Hepatocyte (in vitro differentiated cells): ENCODE measurements around the gene ZNF831. TPM values are rescaled to one million over a fixed set of nuclear protein-coding genes. Genes with fewer than 3 reads are reported as not detected.

Experiments used
- DNase-seq: peaks from one replicate; pipeline ENCODE4 v3.0.0-alpha.2; 2016; ENCODE audit warnings: low spot score
- H2AFZ ChIP-seq: fragments of 200-600 bp; sonication (generic); 2 replicates; pipeline ENCODE4 v1.6.0; 2016; ENCODE audit warnings: antibody characterized with exemption, mild to moderate bottlenecking
- H3K27ac ChIP-seq: fragments of 200-600 bp; sonication (generic); 2 replicates; pipeline ENCODE4 v1.5.1; 2016; ENCODE audit warnings: mild to moderate bottlenecking
- H3K27me3 ChIP-seq: fragments of 200-600 bp; sonication (generic); 2 replicates; pipeline ENCODE4 v1.6.1; 2016
- H3K36me3 ChIP-seq: fragments of 200-600 bp; sonication (generic); replicated peaks from 2 replicates; pipeline ENCODE4 v1.5.1; 2016; ENCODE audit warnings: low read depth; ENCODE audit not compliant: insufficient read depth
- H3K4me1 ChIP-seq: fragments of 200-600 bp; sonication (generic); 2 replicates; pipeline ENCODE4 v1.5.1; 2016; ENCODE audit warnings: mild to moderate bottlenecking, moderate library complexity; ENCODE audit not compliant: insufficient read depth
- H3K4me2 ChIP-seq: fragments of 200-600 bp; sonication (generic); 2 replicates; pipeline ENCODE4 v1.6.0; 2016
- H3K4me3 ChIP-seq: fragments of 200-600 bp; sonication (generic); 2 replicates; pipeline ENCODE4 v1.5.1; 2016; ENCODE audit warnings: mild to moderate bottlenecking
- H3K79me2 ChIP-seq: fragments of 200-600 bp; sonication (generic); 2 replicates; pipeline ENCODE4 v1.6.0; 2017; ENCODE audit warnings: mild to moderate bottlenecking
- H3K9me2 ChIP-seq: fragments of 200-600 bp; sonication (generic); replicated peaks from 2 replicates; pipeline ENCODE4 v1.6.0; 2017; ENCODE audit warnings: mild to moderate bottlenecking; ENCODE audit not compliant: insufficient read depth
- H3K9me3 ChIP-seq: fragments of 200-600 bp; sonication (generic); 2 replicates; pipeline ENCODE4 v1.5.1; 2016; ENCODE audit warnings: low read depth, mild to moderate bottlenecking
- H4K20me1 ChIP-seq: fragments of 200-600 bp; sonication (generic); 2 replicates; pipeline ENCODE4 v1.6.0; 2016; ENCODE audit warnings: mild to moderate bottlenecking; ENCODE audit not compliant: insufficient read depth, poor library complexity, severe bottlenecking
- EZH2 ChIP-seq: fragments of 200-600 bp; sonication (generic); IDR thresholded peaks from 2 replicates; pipeline ENCODE4 v1.6.1; 2016; ENCODE audit warnings: antibody characterized with exemption, mild to moderate bottlenecking, borderline replicate concordance
- EZH2phosphoT487 ChIP-seq: fragments of 200-600 bp; sonication (generic); IDR thresholded peaks from one replicate; pipeline ENCODE4 v1.6.1; 2018; ENCODE audit warnings: antibody characterized with exemption, mild to moderate bottlenecking, low read depth, moderate library complexity; ENCODE audit not compliant: unreplicated experiment, severe bottlenecking
- WGBS: methylation state at CpG from one replicate; pipeline ENCODE4 v1.1.6; 2016; ENCODE audit warnings: low lambda C conversion rate; ENCODE audit errors: missing lambda C conversion rate; 5-methylcytosine and 5-hydroxymethylcytosine counted together
- polyA plus RNA-seq: library from polyadenylated mRNA; unstranded; fragments of >200 nt; fragmentation: Nextera tagmentation; extraction: Ambion mirVana; gene quantifications from 2 replicates; pipeline ENCODE4 v1.2.1, GENCODE V29; 2016
- total RNA-seq: library from RNA; depleted of rRNA; stranded (reverse); fragments of >200 nt; gene quantifications from 2 replicates; pipeline ENCODE4 v1.2.3, GENCODE V29; 2014
- TF ChIP-seq, protein P1 (sequence below): fragments of 200-600 bp; sonication (generic); IDR thresholded peaks from 2 replicates; pipeline ENCODE4 v1.5.1; 2016; ENCODE audit warnings: antibody characterized with exemption, mild to moderate bottlenecking; ENCODE audit not compliant: poor library complexity

The ZNF831 gene
- total and polyA plus RNA-seq, 2 experiments from 2014 or later: not detected

DNA sequence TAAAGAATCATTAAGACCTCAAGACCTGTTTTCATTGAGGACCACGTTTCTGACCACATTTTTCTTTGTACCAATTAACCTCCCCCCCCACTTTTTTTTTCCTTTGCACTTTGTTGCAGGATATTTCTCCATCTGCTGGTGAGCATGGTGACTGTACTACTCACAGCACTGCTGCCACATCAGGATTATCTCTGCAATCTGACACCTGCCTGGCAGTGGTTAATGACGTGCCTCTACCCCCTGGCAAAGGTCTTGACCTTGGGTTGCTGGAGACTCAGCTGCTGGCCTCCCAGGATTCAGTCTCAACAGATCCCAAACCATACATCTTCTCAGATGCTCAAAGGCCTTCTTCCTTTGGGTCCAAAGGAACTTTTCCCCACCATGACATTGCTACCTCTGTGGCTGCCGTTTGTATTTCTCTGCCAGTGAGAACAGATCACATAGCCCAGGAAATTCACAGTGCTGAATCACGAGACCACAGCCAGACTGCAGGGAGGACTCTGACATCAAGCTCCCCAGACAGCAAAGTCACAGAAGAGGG, 90.2 kb downstream of the ZNF831 start:
- H3K36me3 ChIP-seq: no peaks in the 10 kb centered on the region
- no peak overlapping the region for H2AFZ ChIP-seq
- TF ChIP-seq, protein P1, sequence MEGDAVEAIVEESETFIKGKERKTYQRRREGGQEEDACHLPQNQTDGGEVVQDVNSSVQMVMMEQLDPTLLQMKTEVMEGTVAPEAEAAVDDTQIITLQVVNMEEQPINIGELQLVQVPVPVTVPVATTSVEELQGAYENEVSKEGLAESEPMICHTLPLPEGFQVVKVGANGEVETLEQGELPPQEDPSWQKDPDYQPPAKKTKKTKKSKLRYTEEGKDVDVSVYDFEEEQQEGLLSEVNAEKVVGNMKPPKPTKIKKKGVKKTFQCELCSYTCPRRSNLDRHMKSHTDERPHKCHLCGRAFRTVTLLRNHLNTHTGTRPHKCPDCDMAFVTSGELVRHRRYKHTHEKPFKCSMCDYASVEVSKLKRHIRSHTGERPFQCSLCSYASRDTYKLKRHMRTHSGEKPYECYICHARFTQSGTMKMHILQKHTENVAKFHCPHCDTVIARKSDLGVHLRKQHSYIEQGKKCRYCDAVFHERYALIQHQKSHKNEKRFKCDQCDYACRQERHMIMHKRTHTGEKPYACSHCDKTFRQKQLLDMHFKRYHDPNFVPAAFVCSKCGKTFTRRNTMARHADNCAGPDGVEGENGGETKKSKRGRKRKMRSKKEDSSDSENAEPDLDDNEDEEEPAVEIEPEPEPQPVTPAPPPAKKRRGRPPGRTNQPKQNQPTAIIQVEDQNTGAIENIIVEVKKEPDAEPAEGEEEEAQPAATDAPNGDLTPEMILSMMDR: no peak
- no peak for TF ChIP-seq EZH2
- TF ChIP-seq EZH2phosphoT487: no peak
- no peak for DNase-seq
- H3K4me3 ChIP-seq: no peak overlapping the region
- no peaks in the 10 kb centered on the region for H3K9me3 ChIP-seq
- H4K20me1 ChIP-seq: no peaks in the 10 kb centered on the region
- H3K4me2 ChIP-seq: no peak overlapping the region
- 47% methylated on average over 4 of the region's 4 CpGs for WGBS
- no peaks in the 10 kb centered on the region for H3K9me2 ChIP-seq
- H3K79me2 ChIP-seq: no peaks in the 10 kb centered on the region
- H3K4me1 ChIP-seq: no peaks in the 10 kb centered on the region
- peaks cover 15% of the 10 kb centered on the region for H3K27me3 ChIP-seq
- no peak overlapping the region for H3K27ac ChIP-seq

- Histone ChIP-seq H3K9me2 (no peaks in the 10 kb centered on the region), H4K20me1 (no peaks in the 10 kb centered on the region), H3K27ac (no peak overlapping the region), H3K79me2 (no peaks in the 10 kb centered on the region), H3K27me3 (peaks cover 19% of the 10 kb centered on the region), H3K4me2 (no peak overlapping the region), H3K4me1 (no peaks in the 10 kb centered on the region), H3K36me3 (no peaks in the 10 kb centered on the region), H3K4me3 (no peak overlapping the region), H2AFZ (no peak overlapping the region), H3K9me3 (no peaks in the 10 kb centered on the region)
- no peak for DNase-seq
- WGBS: 83% methylated on average over 5 of the region's 5 CpGs
- TF ChIP-seq EZH2phosphoT487 (no peak), EZH2 (no peak)
- TF ChIP-seq, protein P1: no peak
These were observed 91.6 kb downstream of the ZNF831 start for GRCh38 chr20:59255256-59255655.

DNA sequence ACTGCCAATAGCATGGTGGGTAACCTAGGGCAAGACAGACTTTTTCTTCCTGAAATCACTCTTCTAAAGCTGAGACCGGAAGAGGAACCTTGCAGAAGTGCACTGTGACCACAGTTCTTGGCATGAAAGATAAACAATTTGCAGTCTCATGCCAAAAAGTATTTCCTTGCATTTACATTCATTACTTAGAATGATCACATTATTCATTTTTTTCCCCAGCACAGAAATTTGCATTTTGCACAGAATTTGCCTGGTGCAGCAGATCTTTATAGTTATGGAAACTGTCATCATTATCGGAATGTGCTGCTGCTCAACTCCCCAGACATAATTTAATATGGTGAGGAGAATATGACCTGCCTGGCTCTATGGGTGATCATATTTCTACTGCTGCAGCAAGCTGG, 94.6 kb downstream of the ZNF831 start:
- no peaks in the 10 kb centered on the region for H3K4me1 ChIP-seq
- no peaks in the 10 kb centered on the region for H4K20me1 ChIP-seq
- peaks cover 18% of the 10 kb centered on the region for H3K27me3 ChIP-seq
- H3K36me3 ChIP-seq: no peaks in the 10 kb centered on the region
- H3K4me3 ChIP-seq: no peak overlapping the region
- TF ChIP-seq EZH2 (no peak), EZH2phosphoT487 (no peak)
- TF ChIP-seq, protein P1: no peak
- no peaks in the 10 kb centered on the region for H3K79me2 ChIP-seq
- H3K9me2 ChIP-seq: no peaks in the 10 kb centered on the region
- H2AFZ ChIP-seq: no peak overlapping the region
- no peak overlapping the region for H3K4me2 ChIP-seq
- no peaks in the 10 kb centered on the region for H3K9me3 ChIP-seq
- DNase-seq: no peak
- H3K27ac ChIP-seq: no peak overlapping the region
- 74% methylated on average over 2 of the region's 2 CpGs for WGBS

DNA sequence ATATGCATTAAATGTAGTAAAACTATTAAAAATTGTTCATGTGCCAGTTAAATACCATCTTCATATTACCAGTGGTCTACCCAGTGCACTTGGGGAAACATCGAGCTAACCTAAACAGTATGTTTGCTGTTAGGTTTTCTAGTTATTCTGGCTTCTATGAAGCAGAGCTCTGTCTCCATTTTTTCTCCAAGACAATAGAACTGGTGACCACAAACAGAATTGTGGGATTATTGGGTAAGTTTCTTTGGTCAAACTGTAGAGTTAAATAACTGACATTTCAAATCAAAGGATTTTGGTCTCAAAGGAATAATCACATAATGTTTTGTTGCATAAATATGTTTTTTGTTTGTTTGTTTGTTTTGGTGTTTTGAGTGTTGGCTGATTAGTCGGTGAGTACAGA, 96.3 kb downstream of the ZNF831 start:
- WGBS: 48% methylated on average over 2 of the region's 2 CpGs
- H3K27me3 ChIP-seq: peaks cover 18% of the 10 kb centered on the region

More for the DNA sequence above, 96.3 kb downstream of the ZNF831 start:
- H3K4me2 ChIP-seq: no peak overlapping the region
- no peak overlapping the region for H3K27ac ChIP-seq
- no peaks in the 10 kb centered on the region for H3K36me3 ChIP-seq
- no peak for DNase-seq
- H3K9me3 ChIP-seq: no peaks in the 10 kb centered on the region
- no peaks in the 10 kb centered on the region for H3K79me2 ChIP-seq
- no peaks in the 10 kb centered on the region for H4K20me1 ChIP-seq
- H2AFZ ChIP-seq: no peak overlapping the region
- TF ChIP-seq, protein P1: no peak
- TF ChIP-seq EZH2: no peak
- H3K4me1 ChIP-seq: no peaks in the 10 kb centered on the region
- H3K4me3 ChIP-seq: no peak overlapping the region
- no peaks in the 10 kb centered on the region for H3K9me2 ChIP-seq
